GM12878 (cell line): ENCODE results near the gene ZNF552.

ENCODE experiments used
- CHD2 ChIP-seq: IDR thresholded peaks from 2 replicates; pipeline ENCODE4 v1.6.1; 2011; ENCODE audit warnings: low read depth, low read length, improper control_type of control experiment, borderline replicate concordance
- CTCF ChIP-seq, 3 experiments: IDR thresholded peaks in 2 of 3; conservative IDR thresholded peaks in 1 of 3; 2 replicates each; pipeline ENCODE4 v1.5.1; 2011; ENCODE audit warnings: low read depth in 3 of 3, low read length in 3 of 3, mild to moderate bottlenecking in 3 of 3, control low read depth in 2 of 3, moderate library complexity in 2 of 3, inconsistent platforms in 1 of 3, mixed read lengths in 1 of 3; ENCODE audit not compliant: control insufficient read depth in 2 of 3, insufficient read depth in 1 of 3; ENCODE audit errors: extremely low read depth in 1 of 3
- DPF2 ChIP-seq: fragments of 450-650 bp; IDR thresholded peaks from 2 replicates; pipeline ENCODE4 v1.6.1; 2017; ENCODE audit warnings: mild to moderate bottlenecking
- EZH2 ChIP-seq: IDR thresholded peaks from 2 replicates; pipeline ENCODE4 v1.6.1; 2012; ENCODE audit warnings: low read depth, mild to moderate bottlenecking, control low read depth, inconsistent platforms, low read length, borderline replicate concordance; ENCODE audit not compliant: control insufficient read depth
- MAX ChIP-seq: IDR thresholded peaks from 2 replicates; pipeline ENCODE4 v1.6.1; 2012; ENCODE audit warnings: low read depth, low read length, improper control_type of control experiment
- MXI1 ChIP-seq: fragments of 150-350 bp; IDR thresholded peaks from 2 replicates; pipeline ENCODE4 v1.6.1; 2011; ENCODE audit warnings: low read depth, mild to moderate bottlenecking, inconsistent platforms, low read length, improper control_type of control experiment
- PML ChIP-seq: IDR thresholded peaks from 2 replicates; pipeline ENCODE4 v1.6.1; 2012; ENCODE audit warnings: low read length, inconsistent platforms
- POLR2A ChIP-seq: IDR thresholded peaks from 2 replicates; pipeline ENCODE4 v1.6.1; 2011; ENCODE audit warnings: low read depth, mild to moderate bottlenecking, low read length
- POLR2AphosphoS5 ChIP-seq: IDR thresholded peaks from 2 replicates; pipeline ENCODE4 v1.6.1; 2011; ENCODE audit warnings: mild to moderate bottlenecking, low read length, inconsistent platforms
- RAD21 ChIP-seq: IDR thresholded peaks from 2 replicates; pipeline ENCODE4 v1.6.1; 2011; ENCODE audit warnings: mild to moderate bottlenecking, low read depth, low read length, moderate library complexity; ENCODE audit not compliant: insufficient read depth
- SIN3A ChIP-seq: IDR thresholded peaks from 2 replicates; pipeline ENCODE4 v1.6.1; 2012; ENCODE audit warnings: low read depth, low read length, improper control_type of control experiment
- SPI1 ChIP-seq: IDR thresholded peaks from 2 replicates; pipeline ENCODE4 v1.6.1; 2011; ENCODE audit warnings: low read depth, mild to moderate bottlenecking, low read length, moderate library complexity, borderline replicate concordance; ENCODE audit not compliant: insufficient read depth
- ZBTB4 ChIP-seq: fragments of 450-650 bp; formaldehyde crosslinking; IDR thresholded peaks from 2 replicates; pipeline ENCODE4 v1.4.0; 2022; ENCODE audit warnings: mild to moderate bottlenecking, moderate library complexity
- ZNF592 ChIP-seq: fragments of 450-650 bp; IDR thresholded peaks from 2 replicates; pipeline ENCODE4 v1.6.1; 2017; ENCODE audit warnings: mild to moderate bottlenecking, moderate library complexity

GRCh38 chr19:57812226-57812625 lies 2.5 kb downstream of the ZNF552 start:
- TF ChIP-seq CTCF (IDR thresholded peaks at IDR 0.05 in 2 of 3, conservative IDR thresholded peaks at IDR 0.05 in 1 of 3; ENCODE audit: control insufficient read depth in 2 of 3, extremely low read depth in 1 of 3, insufficient read depth in 1 of 3, low read depth in 3 of 3, low read length in 3 of 3), result no peak
- no peak for TF ChIP-seq SIN3A
- no peak for TF ChIP-seq DPF2
- TF ChIP-seq ZBTB4, result no peak
- TF ChIP-seq ZNF592, result no peak
- TF ChIP-seq POLR2A, result no peak
- no peak for TF ChIP-seq SPI1
- 0 out of 2 replicates have a peak, but pooled peaks have one; percentile 26 for TF ChIP-seq PML
- TF ChIP-seq MAX, result no peak
- TF ChIP-seq POLR2AphosphoS5, result no peak
- TF ChIP-seq EZH2, result no peak
- TF ChIP-seq CHD2, result no peak
- TF ChIP-seq MXI1, result no peak
- TF ChIP-seq RAD21, result no peak
